HG03378 (cell line): ENCODE measurements around the gene PARP16.
"Not testable (repeated sequence)": the region's sequence is repeated elsewhere in the genome, so short reads cannot be mapped to it uniquely, and the experiment has no call there.

Source experiments
- ATAC-seq: cut with Tn5 transposase; IDR thresholded peaks from one replicate; pipeline ENCODE4 v1.9.1; 2021; ENCODE audit warnings: mild to moderate bottlenecking, moderate library complexity; ENCODE audit not compliant: unreplicated experiment

PARP16 gene

DNA sequence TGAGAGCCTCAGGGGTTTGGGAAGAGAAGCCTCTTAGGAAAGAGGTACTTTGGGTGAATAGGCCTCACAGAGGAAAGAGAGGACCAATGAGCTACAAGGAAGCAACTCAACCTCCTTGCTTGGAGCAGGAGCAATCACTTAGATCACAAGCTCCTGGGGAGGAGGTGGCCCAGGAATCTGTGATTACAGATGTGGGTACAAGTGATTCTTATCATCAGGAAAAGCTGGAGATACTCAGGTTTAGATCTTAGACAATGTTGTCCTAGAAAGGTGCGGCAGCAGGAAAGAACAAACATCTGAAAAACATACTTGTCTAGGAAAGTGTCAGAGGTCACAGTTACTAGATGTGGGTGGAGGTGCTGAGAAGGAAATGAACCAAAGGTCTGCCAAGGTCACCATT is 8.2 kb downstream of the PARP16 start:
- ATAC-seq: no peak

DNA sequence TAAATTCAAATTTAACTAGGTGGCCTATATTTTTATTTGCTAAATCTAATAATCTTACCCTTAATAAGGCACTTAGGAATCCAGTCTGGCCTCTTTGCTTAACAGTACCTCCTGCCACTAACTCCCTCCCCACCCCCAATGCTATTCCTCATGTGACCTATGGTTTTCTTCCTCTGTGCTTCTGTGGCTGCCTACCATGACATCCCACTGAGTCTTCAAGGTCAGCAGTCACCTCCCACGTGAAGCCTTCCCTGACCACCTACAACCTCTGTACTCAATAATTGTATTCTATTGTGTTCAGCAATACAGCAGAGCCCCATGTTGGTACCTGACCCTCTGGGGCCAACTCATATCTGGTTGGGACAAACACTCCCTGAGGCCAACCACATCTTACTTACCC is 9.7 kb downstream of the PARP16 start:
- no peak for ATAC-seq

DNA sequence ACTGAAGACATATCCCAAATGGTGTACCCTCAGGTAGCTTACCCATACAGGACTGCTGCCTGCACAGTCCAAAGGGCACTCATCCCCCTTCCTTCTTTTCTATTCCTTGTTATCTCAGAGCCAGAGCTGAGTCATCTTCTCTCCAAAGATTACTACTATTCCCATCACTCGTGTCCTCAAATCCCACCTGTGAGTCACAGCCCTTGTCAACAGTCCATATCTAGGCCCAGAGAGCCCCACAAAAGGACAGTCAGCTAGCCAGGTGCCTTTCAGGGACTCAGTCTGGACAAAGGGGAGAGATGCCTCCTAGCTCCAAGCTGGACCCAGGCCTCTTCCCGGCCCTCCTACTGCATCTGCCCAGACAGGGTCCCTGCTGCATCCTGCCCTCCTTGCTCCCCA is 11.0 kb downstream of the PARP16 start:
- no peak for ATAC-seq

DNA sequence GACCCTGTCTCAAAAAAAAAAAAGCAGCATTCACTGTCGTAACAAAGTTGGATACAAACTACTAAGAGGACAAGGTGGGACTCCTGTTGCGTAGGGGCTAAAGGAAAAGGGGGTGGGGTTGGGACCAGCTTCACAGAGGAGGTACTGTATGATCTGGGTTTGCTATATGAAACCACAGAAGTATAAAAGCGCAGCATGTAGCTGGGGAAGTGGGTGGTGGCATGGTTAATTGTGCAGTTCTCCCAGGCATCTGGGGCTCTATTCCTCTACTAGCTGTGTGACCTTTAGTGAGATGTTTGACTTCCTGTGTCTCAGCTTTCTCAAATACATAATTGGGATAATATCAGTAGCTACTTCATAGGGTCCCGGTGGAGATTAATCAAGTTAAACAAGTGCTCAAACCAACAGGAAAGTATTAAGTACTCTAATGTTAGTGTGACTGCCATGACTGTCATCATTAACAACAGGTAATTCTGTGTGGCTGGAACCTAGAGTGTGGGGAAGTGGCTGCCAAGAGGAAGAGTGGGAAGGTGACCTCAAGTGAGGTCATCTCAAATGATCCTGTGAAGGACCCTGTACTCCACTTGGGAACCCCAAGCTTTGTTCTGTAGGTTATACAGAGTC is 11.5 kb downstream of the PARP16 start:
- ATAC-seq: no peak

DNA sequence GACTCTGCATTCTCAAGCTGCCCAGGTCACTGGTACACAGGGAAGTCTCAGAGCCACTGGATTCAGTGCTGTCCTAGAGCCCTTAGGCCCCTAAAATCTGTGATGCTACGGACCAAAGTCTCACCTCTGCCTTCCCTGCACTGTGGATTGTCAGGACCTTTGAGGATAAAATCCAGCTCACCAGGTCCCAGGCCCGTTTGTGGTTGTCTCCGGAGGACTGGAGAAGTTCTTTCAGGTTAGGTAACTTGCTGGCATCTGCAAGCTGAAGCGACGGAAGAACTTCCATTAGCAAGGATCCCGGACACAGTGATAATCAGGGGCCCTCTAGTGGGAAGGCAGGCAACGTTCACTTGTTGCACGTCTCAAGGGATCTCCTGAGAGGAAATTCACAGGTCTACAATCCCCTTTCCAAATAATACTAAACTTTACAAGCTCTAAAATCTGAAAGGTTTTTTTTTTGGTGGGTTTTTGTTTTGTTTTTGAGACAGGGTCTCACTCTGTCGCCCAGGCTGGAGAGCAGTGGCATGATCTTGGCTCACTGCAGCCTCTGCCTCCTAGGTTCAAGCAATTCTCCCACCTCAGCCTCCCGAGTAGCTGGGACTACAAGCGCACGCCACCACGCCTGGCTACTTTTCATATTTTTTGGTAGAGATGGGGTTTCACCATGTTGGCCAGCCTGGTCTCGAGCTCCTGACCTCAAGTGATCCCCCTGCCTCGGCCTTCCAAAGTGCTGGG is 15.7 kb downstream of the PARP16 start:
- ATAC-seq: not testable (repeated sequence)

DNA sequence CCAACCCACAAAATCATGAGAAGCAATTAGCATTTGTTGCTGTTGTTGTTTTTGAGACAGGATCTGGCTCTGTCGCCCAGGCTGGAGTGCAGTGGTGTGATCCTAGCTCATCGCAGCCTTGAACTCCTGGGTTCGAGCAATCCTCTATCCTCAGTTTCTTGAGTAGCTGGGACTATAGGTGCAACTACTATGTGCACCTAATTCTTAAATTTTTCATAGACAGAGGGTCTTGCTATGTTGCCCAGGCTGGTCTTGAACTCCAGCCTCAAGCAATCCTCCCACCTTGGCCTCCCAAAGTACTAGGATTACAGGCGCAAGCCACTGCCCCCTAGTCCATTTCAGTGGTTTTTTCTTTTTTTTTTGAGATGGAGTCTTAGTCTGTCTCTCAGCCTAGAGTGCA is 18.3 kb downstream of the PARP16 start:
- no peak for ATAC-seq

DNA sequence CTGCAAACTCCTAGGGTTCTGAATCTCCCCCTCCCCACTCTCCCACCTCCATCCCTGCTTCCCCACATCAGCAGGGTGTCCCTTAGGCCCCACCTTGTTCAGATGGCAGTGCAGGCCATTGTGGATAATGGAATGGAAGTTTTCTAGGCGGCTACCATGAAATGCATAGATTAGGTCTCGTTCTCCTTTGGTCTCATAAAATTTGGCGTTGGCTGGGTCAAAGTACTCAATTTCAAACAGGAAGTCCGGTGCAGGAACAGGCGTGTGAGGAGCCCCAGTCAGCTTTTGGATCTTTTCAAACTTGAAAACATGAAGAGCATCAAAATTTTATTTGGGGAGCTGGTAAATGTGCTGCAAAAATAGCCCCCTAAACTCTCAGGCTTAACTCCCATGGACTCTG is 20.2 kb downstream of the PARP16 start:
- no peak for ATAC-seq

DNA sequence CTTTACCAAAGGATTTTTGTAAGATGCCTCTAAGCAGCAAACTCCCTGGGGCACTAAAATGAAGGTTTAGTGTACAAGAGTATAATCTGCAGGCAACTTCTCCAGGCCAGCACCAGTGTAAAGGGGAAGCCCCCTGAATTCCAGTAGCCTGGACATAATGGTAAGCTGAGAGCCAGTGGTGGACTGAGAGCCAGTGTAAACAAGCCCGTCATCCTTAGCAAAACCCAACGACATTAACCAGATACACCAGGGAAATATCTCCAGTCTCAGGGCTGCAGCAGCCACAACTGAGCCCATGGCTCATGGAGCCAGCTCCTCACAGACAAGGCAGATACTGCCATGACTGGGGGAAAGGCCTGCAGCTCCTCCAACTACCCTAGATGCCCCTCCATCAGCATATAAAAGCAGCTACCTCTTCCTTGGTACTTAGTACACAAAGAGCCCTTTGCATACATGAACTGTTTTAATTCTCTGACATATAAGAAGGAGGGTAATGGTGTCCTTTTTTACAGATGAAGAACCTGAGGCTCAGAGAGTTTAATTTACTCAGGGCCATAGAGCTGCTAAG is 21.7 kb downstream of the PARP16 start:
- ATAC-seq: no peak

DNA sequence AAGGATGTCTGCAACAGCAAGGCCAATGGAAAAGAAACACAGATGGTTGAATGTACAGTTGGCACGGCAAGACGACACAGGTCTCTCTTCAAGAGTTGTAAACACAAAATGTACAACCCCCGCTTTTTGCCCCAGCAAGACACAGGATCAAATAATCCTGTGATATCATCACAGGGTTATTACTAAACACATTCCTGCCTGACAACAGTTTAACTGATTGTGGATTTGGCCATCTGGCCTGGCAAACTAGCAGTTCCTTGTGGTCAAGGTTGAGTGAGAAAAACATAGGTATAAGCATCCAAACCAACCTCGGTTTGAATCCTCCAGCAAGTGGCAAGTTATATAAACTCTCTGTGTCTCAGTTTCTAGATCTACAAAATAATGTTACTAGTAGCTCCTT is 23.4 kb downstream of the PARP16 start:
- no peak for ATAC-seq

DNA sequence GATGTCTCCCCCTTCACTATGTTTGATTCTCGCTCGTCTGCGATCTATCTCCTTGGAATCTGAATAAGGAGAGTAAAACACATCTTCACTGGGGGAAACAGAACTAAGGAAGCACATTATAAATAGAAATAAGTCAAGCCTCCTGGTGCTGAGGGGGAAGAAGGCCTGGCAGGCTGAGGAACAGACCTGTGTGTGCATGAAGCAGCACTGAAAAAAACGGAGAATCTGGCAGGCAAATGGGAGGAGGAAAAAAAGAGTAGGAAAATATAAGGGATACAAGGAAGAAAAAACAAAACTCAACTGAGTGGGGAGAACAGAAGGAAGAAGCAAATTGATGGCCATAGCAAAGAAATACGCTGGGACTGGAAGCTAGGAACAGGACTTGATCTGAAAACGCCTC is 25.7 kb downstream of the PARP16 start:
- no peak for ATAC-seq

DNA sequence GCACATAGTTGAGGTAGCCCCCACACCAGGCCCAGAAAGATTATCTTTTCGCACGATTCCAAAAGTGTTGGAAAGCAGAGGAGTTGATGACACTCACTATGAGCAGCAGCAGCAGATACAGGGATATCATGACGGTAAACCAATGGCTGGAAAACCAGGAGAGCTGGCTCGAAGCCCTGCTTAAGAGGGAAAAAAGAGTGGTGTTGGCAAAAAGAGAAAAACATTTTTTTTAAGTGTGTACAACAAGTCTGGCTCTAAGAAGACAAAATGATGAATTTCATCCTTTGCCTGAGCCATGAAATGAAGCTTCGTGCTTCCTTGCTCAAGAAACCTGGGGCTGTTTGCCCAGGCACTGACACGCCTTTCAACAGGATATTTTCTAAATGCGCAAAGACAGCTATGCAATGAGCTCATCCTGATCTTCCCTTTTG is 27.3 kb downstream of the PARP16 start:
- ATAC-seq: no peak

DNA sequence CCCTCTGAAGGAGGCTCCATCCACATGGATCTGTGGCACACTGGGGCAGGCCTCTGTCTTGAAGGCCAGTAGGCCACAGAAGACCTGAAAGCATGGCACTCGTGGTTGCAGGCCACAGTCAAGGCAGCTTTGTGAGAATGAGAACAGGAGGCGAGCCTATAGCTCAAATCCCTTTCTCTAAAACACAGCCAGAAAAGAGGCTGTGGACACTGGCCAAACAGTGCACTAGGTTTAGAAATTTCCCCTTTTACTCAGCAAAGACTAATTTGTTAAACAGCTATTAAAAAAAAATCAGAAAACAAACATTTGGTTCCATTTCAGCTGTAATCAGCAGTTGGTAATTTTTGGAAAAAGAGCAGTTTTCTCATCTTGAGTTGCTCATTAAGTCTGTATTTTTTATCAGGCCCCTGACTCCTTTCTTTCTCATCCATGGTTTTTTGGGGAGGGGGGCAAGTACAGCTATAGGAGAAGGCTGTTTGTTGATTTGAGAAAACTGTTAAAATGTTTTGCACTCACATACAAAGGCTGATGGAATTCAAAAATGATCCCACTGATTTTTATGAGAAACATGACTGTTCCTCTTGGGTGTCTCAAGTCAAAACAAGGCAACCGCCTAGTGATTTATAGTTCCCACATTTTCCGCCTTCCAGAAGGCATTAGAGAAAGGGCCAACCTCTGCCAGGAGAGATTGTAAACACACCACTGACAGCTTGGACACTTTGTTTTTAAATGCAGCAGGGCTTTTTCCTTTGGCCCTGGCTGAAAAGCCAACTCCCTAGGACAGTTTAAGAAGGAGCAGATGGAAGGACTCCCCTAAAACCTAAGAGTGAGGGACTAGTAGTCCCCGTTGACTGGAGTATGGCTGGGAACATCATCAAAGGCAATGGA is 28.1 kb downstream of the PARP16 start:
- ATAC-seq: no peak

DNA sequence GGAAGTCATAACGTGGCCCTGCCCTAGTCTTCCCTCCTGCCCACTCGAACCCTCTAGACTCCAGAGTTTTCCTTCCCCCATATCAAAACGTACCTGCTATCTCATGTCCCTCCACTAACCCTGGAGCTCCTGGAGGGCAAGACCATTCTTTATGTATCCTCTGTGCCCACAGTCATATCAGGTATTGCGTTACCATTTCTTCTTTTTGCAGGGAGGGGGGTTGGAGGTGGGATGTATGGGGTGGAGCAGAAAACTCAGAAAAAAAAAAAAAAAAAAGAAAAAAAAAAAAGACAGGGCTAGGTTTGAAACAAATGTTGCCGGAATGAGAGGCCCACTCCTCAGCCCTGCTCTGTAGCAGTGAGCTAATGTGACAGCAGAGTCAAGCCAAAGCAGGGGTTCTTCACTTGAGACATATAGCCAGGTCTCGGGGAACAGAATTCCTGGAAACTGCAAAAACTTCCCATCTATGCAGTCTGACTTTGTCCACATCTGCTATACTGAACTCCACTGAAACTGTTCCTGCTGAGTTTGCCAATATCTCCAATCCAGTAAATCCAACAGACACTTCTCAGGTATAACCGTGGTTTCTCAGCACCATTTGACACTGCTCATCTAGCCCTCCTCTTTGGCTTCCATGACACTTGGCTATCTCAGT is 31.1 kb downstream of the PARP16 start:
- ATAC-seq: no peak

DNA sequence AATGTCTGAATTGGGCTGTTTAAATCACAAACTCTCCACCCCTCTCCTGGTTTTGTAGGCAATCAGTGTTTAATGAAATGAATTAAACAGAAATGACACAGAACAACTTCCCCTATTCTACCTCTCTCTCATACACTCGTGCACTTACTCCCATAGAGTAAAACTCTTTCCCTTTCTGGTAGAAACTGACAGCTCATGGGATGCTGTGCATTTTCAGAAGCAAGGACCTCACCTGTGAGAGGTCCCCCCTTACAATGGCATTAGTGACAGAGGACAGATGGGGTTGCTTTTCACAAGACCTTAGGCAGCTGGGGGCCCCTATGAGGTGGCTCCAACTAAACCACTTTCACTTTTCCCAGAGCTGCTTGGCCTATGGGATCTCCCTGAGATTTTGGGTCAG is 31.9 kb downstream of the PARP16 start:
- no peak for ATAC-seq

DNA sequence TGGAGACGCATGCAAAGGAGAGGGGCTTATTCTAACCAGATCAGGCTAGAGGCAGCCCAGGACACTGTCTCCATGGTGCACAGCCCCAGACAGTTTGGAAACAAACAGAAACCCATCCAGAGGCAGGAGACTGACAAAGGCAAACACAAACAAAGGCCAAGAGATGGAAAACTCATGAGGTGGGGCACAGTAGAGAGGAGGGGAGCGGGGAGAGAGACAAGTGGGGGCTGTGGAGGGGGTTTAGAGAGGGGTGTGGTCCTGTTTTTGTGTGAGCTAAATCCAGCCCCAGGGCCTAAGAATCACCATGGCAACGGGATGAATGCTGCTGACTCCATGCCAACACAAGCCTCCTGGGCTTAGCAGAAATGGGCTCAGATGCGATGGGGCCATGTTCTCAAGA is 32.3 kb downstream of the PARP16 start:
- ATAC-seq: no peak

DNA sequence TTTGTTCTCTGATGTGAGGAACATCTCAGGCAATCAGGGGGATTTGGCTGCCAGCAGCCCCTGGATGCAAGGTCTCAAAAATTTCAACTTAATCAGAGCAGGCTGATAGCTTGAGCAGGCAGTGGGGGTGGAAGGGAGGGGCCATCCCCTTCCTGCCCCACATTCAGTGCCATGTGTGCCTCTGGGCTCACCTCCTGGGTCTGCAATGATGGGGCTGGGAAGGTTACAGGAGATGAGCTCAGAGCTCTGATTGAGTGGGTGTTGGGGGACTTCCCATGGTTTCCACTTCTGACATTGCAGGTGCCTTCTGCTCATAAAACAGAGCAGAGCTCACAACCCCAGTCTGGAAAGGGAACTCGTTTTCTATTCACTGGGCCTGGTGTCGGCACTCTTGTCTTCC is 37.0 kb downstream of the PARP16 start:
- peak; percentile 55 for ATAC-seq

DNA sequence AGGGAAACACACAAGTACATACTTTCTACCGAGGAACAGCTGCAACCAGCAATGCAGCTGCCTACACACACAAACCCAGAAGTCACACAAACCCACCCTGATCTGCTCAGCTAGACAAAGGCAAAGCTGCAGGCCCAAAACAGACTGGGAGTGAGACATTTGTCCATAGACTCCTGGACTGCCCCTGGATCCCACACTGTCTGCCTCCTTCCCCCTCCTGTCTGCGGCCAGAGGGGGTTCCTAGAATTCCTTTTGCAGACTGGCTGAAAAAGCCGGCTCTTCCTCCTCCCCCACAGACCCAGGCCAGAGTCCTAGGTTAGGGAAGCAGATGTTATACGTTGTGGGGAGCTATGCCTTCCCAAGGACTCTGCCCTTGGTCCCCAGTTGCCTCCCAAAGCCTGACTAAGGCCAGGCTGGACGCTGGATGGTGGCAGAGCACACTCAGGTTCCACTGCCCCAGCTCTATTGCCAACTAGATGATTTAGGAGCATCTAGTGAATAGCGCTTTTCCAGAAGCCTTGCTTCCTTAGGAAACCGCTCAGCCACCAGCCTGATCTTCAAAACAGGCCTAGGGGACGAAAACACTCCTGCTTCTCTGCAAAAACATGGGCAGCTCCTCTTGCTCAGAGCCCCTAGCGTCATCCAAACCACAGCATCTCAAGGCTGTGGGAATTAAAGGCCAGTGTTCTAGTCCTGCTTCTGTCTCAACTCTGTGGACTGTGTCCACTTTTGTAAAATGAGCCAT is 38.0 kb downstream of the PARP16 start:
- no peak for ATAC-seq

DNA sequence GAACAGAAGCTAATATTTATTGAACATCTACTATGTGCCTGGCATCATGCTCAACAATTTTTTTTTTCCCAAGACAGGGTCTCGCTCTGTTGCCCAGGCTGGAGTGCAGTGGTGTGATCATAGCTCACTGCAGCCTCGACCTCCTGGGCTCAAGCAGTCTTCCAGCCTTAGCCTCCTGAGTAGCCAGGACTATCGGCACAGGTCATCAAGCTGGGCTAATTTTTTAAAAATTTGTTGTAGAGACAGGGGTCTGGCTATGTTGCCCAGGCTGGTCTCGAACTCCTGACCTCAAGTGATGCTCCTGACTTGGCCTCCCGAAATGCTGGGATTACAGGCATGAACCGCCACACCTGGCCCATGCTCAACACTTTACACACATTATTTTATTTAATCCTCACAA is 39.7 kb downstream of the PARP16 start:
- ATAC-seq: no peak

DNA sequence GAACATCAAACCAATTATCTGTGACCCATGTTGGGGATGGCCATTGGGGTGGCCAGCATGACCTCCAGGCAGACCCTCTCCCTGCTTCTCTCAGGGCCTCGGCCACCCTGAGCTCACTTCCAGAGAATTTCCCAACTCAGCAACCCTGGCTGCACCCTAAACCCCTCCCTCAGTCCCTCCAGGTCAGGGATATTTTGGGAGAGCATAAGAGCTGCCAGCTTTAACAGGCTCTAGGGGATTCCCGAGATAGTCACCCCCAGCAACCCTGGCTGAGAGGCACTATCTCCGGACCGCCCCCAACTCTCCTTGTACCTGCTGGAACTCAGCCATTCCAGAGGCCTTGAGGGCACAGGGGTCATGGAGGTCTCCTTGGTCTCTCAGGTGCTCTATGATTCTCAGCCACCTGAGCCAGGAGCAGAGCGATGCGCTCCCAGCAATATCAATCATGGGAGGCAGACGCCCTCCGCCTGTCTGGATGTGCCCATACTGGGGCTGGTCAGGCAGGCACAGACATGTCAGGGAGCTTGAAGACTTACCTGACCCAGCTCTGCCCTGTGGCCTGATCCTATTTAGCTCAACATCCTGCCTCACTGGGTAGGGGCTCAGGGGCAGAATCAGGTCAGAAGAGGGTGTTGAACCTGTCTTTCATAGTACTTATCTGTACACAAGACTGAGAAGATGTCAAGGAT is 40.5 kb downstream of the PARP16 start:
- ATAC-seq: no peak
